GM23338 (cell line): Measurements from ENCODE around the gene ZNF148.

ENCODE experiments used
- CREB1 ChIP-seq: fragments of 250-450 bp; sonication (Bioruptor Pico); IDR thresholded peaks from 2 replicates; pipeline ENCODE4 v1.5.0; 2020; ENCODE audit warnings: low read depth, mild to moderate bottlenecking, moderate library complexity
- EZH2 ChIP-seq: fragments of 200-600 bp; sonication (generic); IDR thresholded peaks from one replicate; pipeline ENCODE4 v1.8.0; 2017; ENCODE audit warnings: antibody characterized with exemption, mild to moderate bottlenecking, low read depth; ENCODE audit not compliant: unreplicated experiment
- EZH2phosphoT487 ChIP-seq: fragments of 200-600 bp; sonication (generic); IDR thresholded peaks from one replicate; pipeline ENCODE4 v1.8.1; 2018; ENCODE audit warnings: antibody characterized with exemption; ENCODE audit not compliant: unreplicated experiment
- JUNB ChIP-seq: IDR thresholded peaks from one replicate; pipeline ENCODE4 v1.6.1; 2016; ENCODE audit warnings: antibody characterized with exemption; ENCODE audit not compliant: unreplicated experiment
- POLR2AphosphoS5 ChIP-seq: IDR thresholded peaks from 2 replicates; pipeline ENCODE4 v1.6.1; 2016; ENCODE audit warnings: antibody characterized with exemption, low read depth
- ZNF114 ChIP-seq: fragments of 250-450 bp; sonication (Bioruptor Pico); IDR thresholded peaks from 2 replicates; pipeline ENCODE4 v1.5.0; 2020; ENCODE audit warnings: mild to moderate bottlenecking, moderate library complexity
- TF ChIP-seq, protein P1 (sequence below), 2 experiments: fragments of 200-600 bp in 1 of 2; sonication (generic) in 1 of 2; conservative IDR thresholded peaks; 2 replicates each; pipeline versions ENCODE4 v1.5.1 to v1.6.1; 2016 to 2017; ENCODE audit warnings: antibody characterized with exemption in 2 of 2, low read depth in 2 of 2, mild to moderate bottlenecking in 2 of 2, moderate library complexity in 1 of 2
- TF ChIP-seq, protein P2 (sequence below): IDR thresholded peaks from one replicate; pipeline ENCODE4 v1.6.1; 2018; ENCODE audit warnings: antibody characterized with exemption; ENCODE audit not compliant: unreplicated experiment
- TF ChIP-seq, protein P3 (sequence below): fragments of 250-450 bp; sonication (Bioruptor Pico); IDR thresholded peaks from 2 replicates; pipeline ENCODE4 v1.5.0; 2020; ENCODE audit warnings: mild to moderate bottlenecking, moderate library complexity
- TF ChIP-seq, protein P4 (sequence below): IDR thresholded peaks from 2 replicates; pipeline ENCODE4 v1.6.1; 2016; ENCODE audit warnings: antibody characterized with exemption

DNA sequence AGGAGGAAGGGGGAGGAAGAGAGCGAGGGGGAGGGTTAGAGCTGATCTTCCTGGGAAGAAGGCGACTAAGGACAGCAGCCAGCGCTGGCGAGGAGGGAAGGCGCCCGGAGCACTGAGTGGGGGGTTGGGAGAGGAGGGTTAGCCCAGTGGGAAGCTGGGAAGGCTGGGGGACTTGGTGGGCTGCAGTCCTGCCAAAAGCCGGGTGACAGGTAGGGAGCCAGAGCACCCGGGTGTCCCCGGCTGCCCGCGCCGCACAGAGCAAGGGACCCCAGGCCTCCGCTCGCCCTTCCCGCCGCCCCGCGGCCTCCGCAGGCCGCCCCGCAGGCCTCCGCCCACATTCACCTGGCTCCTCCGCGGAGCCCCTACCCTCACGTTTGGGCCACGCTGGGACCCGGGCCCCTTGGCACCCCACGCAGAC lies 163.0 kb downstream of the ZNF148 start:
- TF ChIP-seq JUNB (no peak), EZH2phosphoT487 (no peak), EZH2 (no peak), POLR2AphosphoS5 (no peak), ZNF114 (no peak), CREB1 (no peak)
- TF ChIP-seq, protein P1, sequence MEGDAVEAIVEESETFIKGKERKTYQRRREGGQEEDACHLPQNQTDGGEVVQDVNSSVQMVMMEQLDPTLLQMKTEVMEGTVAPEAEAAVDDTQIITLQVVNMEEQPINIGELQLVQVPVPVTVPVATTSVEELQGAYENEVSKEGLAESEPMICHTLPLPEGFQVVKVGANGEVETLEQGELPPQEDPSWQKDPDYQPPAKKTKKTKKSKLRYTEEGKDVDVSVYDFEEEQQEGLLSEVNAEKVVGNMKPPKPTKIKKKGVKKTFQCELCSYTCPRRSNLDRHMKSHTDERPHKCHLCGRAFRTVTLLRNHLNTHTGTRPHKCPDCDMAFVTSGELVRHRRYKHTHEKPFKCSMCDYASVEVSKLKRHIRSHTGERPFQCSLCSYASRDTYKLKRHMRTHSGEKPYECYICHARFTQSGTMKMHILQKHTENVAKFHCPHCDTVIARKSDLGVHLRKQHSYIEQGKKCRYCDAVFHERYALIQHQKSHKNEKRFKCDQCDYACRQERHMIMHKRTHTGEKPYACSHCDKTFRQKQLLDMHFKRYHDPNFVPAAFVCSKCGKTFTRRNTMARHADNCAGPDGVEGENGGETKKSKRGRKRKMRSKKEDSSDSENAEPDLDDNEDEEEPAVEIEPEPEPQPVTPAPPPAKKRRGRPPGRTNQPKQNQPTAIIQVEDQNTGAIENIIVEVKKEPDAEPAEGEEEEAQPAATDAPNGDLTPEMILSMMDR (conservative IDR thresholded peaks at IDR 0.05; ENCODE audit: low read depth in 2 of 2) = no peak
- TF ChIP-seq, protein P2, sequence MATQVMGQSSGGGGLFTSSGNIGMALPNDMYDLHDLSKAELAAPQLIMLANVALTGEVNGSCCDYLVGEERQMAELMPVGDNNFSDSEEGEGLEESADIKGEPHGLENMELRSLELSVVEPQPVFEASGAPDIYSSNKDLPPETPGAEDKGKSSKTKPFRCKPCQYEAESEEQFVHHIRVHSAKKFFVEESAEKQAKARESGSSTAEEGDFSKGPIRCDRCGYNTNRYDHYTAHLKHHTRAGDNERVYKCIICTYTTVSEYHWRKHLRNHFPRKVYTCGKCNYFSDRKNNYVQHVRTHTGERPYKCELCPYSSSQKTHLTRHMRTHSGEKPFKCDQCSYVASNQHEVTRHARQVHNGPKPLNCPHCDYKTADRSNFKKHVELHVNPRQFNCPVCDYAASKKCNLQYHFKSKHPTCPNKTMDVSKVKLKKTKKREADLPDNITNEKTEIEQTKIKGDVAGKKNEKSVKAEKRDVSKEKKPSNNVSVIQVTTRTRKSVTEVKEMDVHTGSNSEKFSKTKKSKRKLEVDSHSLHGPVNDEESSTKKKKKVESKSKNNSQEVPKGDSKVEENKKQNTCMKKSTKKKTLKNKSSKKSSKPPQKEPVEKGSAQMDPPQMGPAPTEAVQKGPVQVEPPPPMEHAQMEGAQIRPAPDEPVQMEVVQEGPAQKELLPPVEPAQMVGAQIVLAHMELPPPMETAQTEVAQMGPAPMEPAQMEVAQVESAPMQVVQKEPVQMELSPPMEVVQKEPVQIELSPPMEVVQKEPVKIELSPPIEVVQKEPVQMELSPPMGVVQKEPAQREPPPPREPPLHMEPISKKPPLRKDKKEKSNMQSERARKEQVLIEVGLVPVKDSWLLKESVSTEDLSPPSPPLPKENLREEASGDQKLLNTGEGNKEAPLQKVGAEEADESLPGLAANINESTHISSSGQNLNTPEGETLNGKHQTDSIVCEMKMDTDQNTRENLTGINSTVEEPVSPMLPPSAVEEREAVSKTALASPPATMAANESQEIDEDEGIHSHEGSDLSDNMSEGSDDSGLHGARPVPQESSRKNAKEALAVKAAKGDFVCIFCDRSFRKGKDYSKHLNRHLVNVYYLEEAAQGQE = no peak
- TF ChIP-seq, protein P3, sequence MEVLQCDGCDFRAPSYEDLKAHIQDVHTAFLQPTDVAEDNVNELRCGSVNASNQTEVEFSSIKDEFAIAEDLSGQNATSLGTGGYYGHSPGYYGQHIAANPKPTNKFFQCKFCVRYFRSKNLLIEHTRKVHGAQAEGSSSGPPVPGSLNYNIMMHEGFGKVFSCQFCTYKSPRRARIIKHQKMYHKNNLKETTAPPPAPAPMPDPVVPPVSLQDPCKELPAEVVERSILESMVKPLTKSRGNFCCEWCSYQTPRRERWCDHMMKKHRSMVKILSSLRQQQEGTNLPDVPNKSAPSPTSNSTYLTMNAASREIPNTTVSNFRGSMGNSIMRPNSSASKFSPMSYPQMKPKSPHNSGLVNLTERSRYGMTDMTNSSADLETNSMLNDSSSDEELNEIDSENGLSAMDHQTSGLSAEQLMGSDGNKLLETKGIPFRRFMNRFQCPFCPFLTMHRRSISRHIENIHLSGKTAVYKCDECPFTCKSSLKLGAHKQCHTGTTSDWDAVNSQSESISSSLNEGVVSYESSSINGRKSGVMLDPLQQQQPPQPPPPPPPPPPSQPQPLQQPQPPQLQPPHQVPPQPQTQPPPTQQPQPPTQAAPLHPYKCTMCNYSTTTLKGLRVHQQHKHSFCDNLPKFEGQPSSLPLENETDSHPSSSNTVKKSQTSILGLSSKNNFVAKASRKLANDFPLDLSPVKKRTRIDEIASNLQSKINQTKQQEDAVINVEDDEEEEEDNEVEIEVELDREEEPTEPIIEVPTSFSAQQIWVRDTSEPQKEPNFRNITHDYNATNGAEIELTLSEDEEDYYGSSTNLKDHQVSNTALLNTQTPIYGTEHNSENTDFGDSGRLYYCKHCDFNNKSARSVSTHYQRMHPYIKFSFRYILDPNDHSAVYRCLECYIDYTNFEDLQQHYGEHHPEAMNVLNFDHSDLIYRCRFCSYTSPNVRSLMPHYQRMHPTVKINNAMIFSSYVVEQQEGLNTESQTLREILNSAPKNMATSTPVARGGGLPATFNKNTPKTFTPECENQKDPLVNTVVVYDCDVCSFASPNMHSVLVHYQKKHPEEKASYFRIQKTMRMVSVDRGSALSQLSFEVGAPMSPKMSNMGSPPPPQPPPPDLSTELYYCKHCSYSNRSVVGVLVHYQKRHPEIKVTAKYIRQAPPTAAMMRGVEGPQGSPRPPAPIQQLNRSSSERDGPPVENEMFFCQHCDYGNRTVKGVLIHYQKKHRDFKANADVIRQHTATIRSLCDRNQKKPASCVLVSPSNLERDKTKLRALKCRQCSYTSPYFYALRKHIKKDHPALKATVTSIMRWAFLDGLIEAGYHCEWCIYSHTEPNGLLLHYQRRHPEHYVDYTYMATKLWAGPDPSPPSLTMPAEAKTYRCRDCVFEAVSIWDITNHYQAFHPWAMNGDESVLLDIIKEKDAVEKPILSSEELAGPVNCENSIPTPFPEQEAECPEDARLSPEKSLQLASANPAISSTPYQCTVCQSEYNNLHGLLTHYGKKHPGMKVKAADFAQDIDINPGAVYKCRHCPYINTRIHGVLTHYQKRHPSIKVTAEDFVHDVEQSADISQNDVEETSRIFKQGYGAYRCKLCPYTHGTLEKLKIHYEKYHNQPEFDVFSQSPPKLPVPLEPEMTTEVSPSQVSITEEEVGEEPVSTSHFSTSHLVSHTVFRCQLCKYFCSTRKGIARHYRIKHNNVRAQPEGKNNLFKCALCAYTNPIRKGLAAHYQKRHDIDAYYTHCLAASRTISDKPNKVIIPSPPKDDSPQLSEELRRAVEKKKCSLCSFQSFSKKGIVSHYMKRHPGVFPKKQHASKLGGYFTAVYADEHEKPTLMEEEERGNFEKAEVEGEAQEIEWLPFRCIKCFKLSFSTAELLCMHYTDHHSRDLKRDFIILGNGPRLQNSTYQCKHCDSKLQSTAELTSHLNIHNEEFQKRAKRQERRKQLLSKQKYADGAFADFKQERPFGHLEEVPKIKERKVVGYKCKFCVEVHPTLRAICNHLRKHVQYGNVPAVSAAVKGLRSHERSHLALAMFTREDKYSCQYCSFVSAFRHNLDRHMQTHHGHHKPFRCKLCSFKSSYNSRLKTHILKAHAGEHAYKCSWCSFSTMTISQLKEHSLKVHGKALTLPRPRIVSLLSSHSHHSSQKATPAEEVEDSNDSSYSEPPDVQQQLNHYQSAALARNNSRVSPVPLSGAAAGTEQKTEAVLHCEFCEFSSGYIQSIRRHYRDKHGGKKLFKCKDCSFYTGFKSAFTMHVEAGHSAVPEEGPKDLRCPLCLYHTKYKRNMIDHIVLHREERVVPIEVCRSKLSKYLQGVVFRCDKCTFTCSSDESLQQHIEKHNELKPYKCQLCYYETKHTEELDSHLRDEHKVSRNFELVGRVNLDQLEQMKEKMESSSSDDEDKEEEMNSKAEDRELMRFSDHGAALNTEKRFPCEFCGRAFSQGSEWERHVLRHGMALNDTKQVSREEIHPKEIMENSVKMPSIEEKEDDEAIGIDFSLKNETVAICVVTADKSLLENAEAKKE = no peak
- TF ChIP-seq, protein P4, sequence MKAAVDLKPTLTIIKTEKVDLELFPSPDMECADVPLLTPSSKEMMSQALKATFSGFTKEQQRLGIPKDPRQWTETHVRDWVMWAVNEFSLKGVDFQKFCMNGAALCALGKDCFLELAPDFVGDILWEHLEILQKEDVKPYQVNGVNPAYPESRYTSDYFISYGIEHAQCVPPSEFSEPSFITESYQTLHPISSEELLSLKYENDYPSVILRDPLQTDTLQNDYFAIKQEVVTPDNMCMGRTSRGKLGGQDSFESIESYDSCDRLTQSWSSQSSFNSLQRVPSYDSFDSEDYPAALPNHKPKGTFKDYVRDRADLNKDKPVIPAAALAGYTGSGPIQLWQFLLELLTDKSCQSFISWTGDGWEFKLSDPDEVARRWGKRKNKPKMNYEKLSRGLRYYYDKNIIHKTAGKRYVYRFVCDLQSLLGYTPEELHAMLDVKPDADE = no peak
